Fibroblast of pulmonary artery (primary cell): ENCODE measurements around the gene MARF1.

Experiments used
- DNase-seq: peaks from one replicate; pipeline ENCODE4 v3.0.0-alpha.2; 2010; ENCODE audit warnings: low read depth
- H3K4me3 ChIP-seq: replicated peaks from 2 replicates; pipeline ENCODE4 v1.5.1; 2011; ENCODE audit warnings: low read depth, mild to moderate bottlenecking, control low read depth, low read length, moderate library complexity
- CTCF ChIP-seq: IDR thresholded peaks from 2 replicates; pipeline ENCODE4 v1.5.1; 2011; ENCODE audit warnings: mild to moderate bottlenecking, control low read depth, low read length, inconsistent platforms; ENCODE audit errors: missing control alignments

The MARF1 gene

DNA sequence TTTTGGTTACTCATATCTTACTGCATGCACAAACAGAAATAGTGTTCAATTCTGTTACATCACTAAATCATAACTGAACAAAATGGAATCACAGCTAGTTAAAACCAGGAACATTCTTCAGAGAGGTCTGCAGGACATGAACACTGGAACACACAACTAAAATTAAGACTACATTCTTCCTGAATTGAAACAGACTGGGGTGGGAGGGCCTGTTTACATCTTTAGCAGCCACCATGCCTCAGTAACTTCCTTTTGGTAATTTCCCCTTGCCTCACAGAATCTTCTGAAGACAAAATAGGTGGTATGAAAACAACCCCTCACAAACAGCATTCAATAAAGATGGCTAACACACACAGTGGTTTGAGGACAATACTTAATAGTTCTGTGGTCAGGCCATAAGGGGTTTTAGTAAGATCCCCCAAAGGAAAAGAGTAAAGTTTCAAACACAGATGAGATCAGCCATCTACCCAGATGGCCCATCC lies 6.5 kb downstream of the MARF1 start:
- no peak overlapping the region for H3K4me3 ChIP-seq
- TF ChIP-seq CTCF = no peak
- DNase-seq = no peak

DNA sequence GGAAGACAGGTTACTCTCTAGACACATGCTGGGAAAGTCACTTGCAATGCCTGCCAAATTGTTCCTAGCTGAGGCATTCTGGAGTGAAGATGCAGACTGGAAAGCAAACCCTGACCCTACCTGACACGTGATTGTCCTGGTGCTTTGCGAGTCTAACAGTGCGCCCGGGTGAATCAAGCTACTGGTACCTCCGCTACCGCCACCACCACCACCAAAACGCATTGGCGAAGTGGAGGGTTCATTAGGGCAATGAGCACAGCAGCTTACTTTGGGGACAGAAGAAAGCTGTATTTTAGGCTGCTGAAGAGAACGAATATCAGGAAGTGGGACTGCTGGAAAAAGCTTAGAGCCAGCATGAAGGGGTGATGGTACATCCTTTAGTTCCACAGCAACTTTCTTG lies 7.0 kb downstream of the MARF1 start:
- H3K4me3 ChIP-seq = no peak overlapping the region
- no peak for DNase-seq
- no peak for TF ChIP-seq CTCF

DNA sequence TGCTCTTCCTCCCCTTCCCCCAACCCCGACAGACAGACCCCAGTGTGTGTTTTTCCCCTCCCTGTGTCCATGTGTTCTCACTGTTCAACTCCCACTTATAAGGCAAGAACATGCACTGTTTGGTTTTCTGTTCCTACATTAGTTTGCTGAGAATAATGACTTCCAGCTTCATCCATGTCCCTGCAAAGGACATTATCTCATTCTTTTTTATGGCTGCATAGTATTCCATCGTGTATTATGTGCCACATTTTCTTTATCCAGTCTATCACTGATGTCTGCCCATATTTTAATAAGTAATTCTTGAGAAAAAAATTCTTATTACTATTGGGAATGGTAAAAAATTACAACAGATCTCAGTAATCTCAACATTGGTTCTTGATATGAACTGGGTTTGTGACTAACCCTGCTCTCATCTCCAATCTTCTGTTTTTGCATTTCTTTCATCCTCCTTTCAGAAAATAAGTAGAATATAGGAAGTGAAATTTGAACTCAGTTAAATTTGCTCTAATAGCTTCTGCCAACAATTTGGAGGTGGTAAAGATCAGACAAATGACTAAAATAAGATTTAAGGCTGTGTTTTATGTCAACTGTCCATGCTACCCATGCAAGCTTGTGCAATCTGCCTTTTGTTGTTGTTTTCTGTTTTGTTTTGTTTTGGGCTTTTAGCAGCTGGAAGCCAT lies 11.1 kb downstream of the MARF1 start:
- H3K4me3 ChIP-seq = no peak overlapping the region
- TF ChIP-seq CTCF = no peak

GRCh38 chr16:15621889-15622288 lies 21.1 kb downstream of the MARF1 start:
- no peak overlapping the region for H3K4me3 ChIP-seq
- no peak for DNase-seq
- no peak for TF ChIP-seq CTCF

More for the DNA sequence above, 11.1 kb downstream of the MARF1 start:
- DNase-seq = no peak

DNA sequence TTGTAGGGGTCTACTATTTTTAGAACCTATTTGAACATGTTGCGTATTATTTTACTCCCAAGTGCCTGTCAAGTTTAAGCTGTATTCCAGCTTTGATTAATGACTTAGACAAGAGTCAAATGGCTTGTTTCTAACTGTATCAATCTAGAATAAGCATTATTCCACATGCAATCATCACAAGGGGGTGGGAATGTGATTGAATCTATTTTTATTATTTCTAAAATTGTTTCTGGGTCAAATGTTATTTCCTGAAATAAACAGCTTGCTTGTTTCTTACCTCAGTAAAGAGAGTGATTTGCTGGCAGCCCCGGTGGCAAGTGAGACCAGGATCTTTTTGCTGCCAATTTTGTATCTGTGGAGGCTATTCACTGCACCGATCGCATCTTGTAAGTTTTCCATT lies 21.5 kb downstream of the MARF1 start:
- TF ChIP-seq CTCF = no peak
- H3K4me3 ChIP-seq = no peak overlapping the region
- DNase-seq = no peak

DNA sequence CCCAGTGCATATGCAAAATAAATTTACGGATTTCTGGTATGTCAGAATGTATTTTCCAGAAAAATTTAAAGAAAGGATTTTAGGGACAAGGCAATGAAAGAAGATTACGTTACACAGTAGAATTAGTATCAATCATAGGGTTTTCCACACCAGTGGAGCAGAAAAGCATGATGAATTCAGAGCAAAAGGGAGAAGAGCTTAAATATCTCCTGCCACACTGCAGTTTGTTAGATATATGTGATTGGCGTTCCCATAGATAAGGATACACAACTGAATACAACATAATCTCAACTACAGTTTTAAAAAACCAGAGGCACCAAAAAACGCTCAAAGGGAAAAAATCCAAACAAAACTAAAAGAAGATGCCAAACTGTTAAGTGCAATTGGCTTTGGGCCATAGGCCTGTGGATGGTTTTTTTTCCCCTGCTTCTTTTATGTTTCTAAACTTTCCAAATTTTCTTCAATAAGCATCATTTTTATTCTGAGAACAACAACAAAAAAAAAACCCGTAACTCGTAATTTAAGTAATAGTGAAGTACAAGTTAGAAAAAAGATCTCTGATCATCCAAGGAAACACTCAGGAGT lies 22.3 kb downstream of the MARF1 start:
- DNase-seq = no peak

More for the DNA sequence above, 22.3 kb downstream of the MARF1 start:
- TF ChIP-seq CTCF = no peak
- H3K4me3 ChIP-seq = no peak overlapping the region
